ENCODE measurements around the gene STARD10.

DNA sequence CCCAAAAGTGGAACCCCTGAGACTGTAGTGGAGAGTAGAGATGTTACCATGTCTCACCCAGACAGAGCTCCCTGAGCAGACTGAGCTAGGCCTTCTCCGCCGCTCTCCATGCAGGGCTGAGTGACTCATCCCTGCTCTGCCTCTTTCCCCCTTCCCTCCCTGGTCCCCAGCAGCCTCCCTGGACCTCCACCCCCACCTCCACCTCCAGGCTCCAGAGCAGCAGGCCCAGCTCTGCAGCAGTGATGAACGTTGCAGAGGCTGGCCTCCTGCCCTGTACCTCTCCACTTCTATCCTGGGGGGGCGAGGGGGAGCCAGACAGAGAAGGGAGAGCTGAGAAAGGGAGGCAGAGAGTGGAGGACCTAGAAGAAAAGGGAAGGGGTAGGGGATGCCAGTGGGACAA is 22.3 kb downstream of the STARD10 start:
- TF ChIP-seq, protein P1, sequence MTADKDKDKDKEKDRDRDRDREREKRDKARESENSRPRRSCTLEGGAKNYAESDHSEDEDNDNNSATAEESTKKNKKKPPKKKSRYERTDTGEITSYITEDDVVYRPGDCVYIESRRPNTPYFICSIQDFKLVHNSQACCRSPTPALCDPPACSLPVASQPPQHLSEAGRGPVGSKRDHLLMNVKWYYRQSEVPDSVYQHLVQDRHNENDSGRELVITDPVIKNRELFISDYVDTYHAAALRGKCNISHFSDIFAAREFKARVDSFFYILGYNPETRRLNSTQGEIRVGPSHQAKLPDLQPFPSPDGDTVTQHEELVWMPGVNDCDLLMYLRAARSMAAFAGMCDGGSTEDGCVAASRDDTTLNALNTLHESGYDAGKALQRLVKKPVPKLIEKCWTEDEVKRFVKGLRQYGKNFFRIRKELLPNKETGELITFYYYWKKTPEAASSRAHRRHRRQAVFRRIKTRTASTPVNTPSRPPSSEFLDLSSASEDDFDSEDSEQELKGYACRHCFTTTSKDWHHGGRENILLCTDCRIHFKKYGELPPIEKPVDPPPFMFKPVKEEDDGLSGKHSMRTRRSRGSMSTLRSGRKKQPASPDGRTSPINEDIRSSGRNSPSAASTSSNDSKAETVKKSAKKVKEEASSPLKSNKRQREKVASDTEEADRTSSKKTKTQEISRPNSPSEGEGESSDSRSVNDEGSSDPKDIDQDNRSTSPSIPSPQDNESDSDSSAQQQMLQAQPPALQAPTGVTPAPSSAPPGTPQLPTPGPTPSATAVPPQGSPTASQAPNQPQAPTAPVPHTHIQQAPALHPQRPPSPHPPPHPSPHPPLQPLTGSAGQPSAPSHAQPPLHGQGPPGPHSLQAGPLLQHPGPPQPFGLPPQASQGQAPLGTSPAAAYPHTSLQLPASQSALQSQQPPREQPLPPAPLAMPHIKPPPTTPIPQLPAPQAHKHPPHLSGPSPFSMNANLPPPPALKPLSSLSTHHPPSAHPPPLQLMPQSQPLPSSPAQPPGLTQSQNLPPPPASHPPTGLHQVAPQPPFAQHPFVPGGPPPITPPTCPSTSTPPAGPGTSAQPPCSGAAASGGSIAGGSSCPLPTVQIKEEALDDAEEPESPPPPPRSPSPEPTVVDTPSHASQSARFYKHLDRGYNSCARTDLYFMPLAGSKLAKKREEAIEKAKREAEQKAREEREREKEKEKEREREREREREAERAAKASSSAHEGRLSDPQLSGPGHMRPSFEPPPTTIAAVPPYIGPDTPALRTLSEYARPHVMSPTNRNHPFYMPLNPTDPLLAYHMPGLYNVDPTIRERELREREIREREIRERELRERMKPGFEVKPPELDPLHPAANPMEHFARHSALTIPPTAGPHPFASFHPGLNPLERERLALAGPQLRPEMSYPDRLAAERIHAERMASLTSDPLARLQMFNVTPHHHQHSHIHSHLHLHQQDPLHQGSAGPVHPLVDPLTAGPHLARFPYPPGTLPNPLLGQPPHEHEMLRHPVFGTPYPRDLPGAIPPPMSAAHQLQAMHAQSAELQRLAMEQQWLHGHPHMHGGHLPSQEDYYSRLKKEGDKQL (CRISPR knock-in tag; IDR thresholded peaks at IDR 0.05; ENCODE audit: borderline replicate concordance) = no peak
- TF ChIP-seq NFE2L1 (tag; IDR thresholded peaks at IDR 0.05; ENCODE audit: borderline replicate concordance, low read depth) (no peak), ZBTB33 (CRISPR knock-in tag; IDR thresholded peaks at IDR 0.05) (no peak), ZNF551 (CRISPR knock-in tag; IDR thresholded peaks at IDR 0.05) (no peak)

Measured in K562 (cell line).